Measurements from ENCODE around the gene SYT9. TPM values are rescaled to one million over a fixed set of nuclear protein-coding genes. Genes with fewer than 3 reads are reported as not detected.

The SYT9 gene
- total and polyA plus RNA-seq, 10 of the 15 experiments (the other 5 are each of a cell fraction or from before 2014, with no cell fraction given) = 0.03 TPM; not detected in 9

- H4K20me1 ChIP-seq (ENCODE audit: control insufficient read depth, insufficient read depth) = no peaks in the 10 kb centered on the region
- POLR2A ChIA-PET = no interaction called here
- no peak for DNase-seq (ENCODE audit: low read depth, low spot score)
- no peaks in the 10 kb centered on the region for H3K36me3 ChIP-seq (ENCODE audit: control insufficient read depth in 2 of 2, insufficient read depth in 2 of 2, low read length in 1 of 2)
- no peaks in the 10 kb centered on the region for H3K27me3 ChIP-seq (replicated peaks in 1 of 2; ENCODE audit: control insufficient read depth in 2 of 2, insufficient read depth in 2 of 2, low read length in 1 of 2)
- no peak for FAIRE-seq
- intact Hi-C loops (cut with micrococcal nuclease; ENCODE audit: unreplicated experiment) (no loop called here), in situ Hi-C loops (cut with MboI) (no loop called here)
- ATAC-seq = no peak
- CTCF ChIA-PET = interaction anchor here (0.6 to 1.2 kb wide), 2 partner anchors 11 to 18 kb away, joined by 3 read pairs; no protein-coding TSS in a partner anchor
- SMC1A ChIA-PET (ENCODE audit: uncharacterized antibody, unreplicated experiment) = interaction anchor here (0.8 to 1.3 kb wide), 6 partner anchors 10 to 402 kb away, joined by 3 to 4 read pairs (median 4); no protein-coding TSS in a partner anchor
- RAD21 ChIA-PET (ENCODE audit: unreplicated experiment) = interaction anchor here (1.0 to 1.2 kb wide), 2 partner anchors 18 to 22 kb away, joined by 3 read pairs; no protein-coding TSS in a partner anchor
- WGBS (ENCODE audit: insufficient coverage, insufficient replicate concordance, low lambda C conversion rate, missing lambda C conversion rate) = 32% methylated on average over 1 of the region's 1 CpG
- no TSS peak for BruUV-seq (replicated peaks)
- H3K27ac ChIP-seq (ENCODE audit: control insufficient read depth, insufficient read depth) = no peak overlapping the region
- no peak overlapping the region for H3K4me3 ChIP-seq
- no peaks in the 10 kb centered on the region for H3K4me1 ChIP-seq (ENCODE audit: control insufficient read depth, insufficient read depth, low read length)
- H2AFZ ChIP-seq (ENCODE audit: control insufficient read depth, low read depth, low read length) = no peak overlapping the region
- TF ChIP-seq CHD1 (IDR thresholded peaks at IDR 0.05; ENCODE audit: low read depth, low read length) = no peak
- TF ChIP-seq MAX (IDR thresholded peaks at IDR 0.05; ENCODE audit: low read depth, low read length) = no peak
- no peak for TF ChIP-seq CEBPB (IDR thresholded peaks at IDR 0.05; ENCODE audit: borderline replicate concordance in 1 of 2, low read depth in 2 of 2, low read length in 2 of 2)
- no peak for TF ChIP-seq PRDM15 (CRISPR knock-in tag; IDR thresholded peaks at IDR 0.05)
- TF ChIP-seq CBFB (IDR thresholded peaks at IDR 0.05; ENCODE audit: low read depth) = no peak
- H3K79me2 ChIP-seq (ENCODE audit: control insufficient read depth, insufficient read depth, low read length) = no peaks in the 10 kb centered on the region
- no peaks in the 10 kb centered on the region for H3K9me3 ChIP-seq (replicated peaks; ENCODE audit: control insufficient read depth, insufficient read depth, low read length)
- no peak overlapping the region for H3K9ac ChIP-seq (ENCODE audit: control insufficient read depth, insufficient read depth, low read length)
- H3K4me2 ChIP-seq (ENCODE audit: control insufficient read depth, insufficient read depth) = no peak overlapping the region
These were observed 238.8 kb downstream of the SYT9 start for GRCh38 chr11:7490535-7490934.

All from GM12878 (cell line).